GM21526 (cell line): ENCODE measurements around the gene DNAJC27.
"Not testable (repeated sequence)": the region's sequence is repeated elsewhere in the genome, so short reads cannot be mapped to it uniquely, and the experiment has no call there.

ENCODE experiments used
- ATAC-seq: cut with Tn5 transposase; IDR thresholded peaks from one replicate; pipeline ENCODE4 v1.9.1; 2021; ENCODE audit warnings: moderate library complexity; ENCODE audit not compliant: unreplicated experiment, low FRiP score

Gene DNAJC27

GRCh38 chr2:24971536-24972314 lies at the start of gene DNAJC27:
DNAJC27 (minus strand) TSS chr2:24971955; CDS start chr2:24971904, 51 bp downstream.
- ATAC-seq: peak; percentile 88

GRCh38 chr2:25018681-25019080 lies 46.9 kb upstream of the DNAJC27 start:
- no peak for ATAC-seq

- ATAC-seq: no peak
These were observed 42.9 kb upstream of the DNAJC27 start for GRCh38 chr2:25014631-25015030.

- not testable (repeated sequence) for ATAC-seq
These were observed 39.6 kb upstream of the DNAJC27 start for GRCh38 chr2:25011342-25011741.

GRCh38 chr2:25009954-25010353 lies 38.2 kb upstream of the DNAJC27 start:
- ATAC-seq: no peak

GRCh38 chr2:25002066-25002465 lies 30.3 kb upstream of the DNAJC27 start:
- no peak for ATAC-seq

GRCh38 chr2:25001325-25001637 lies 29.5 kb upstream of the DNAJC27 start:
- no peak for ATAC-seq

GRCh38 chr2:25000503-25001324 lies 29.0 kb upstream of the DNAJC27 start:
- no peak for ATAC-seq

- ATAC-seq: no peak
These were observed 28.3 kb upstream of the DNAJC27 start for GRCh38 chr2:25000036-25000435.

- ATAC-seq: not testable (repeated sequence)
These were observed 27.3 kb upstream of the DNAJC27 start for GRCh38 chr2:24999097-24999496.

GRCh38 chr2:24994146-24994724 lies 22.5 kb upstream of the DNAJC27 start:
- no peak for ATAC-seq

GRCh38 chr2:24993406-24994145 lies 21.8 kb upstream of the DNAJC27 start:
- ATAC-seq: no peak

GRCh38 chr2:24986372-24986771 lies 14.6 kb upstream of the DNAJC27 start:
- no peak for ATAC-seq

GRCh38 chr2:24985511-24985910 lies 13.8 kb upstream of the DNAJC27 start:
- no peak for ATAC-seq

GRCh38 chr2:24984912-24985311 lies 13.2 kb upstream of the DNAJC27 start:
- ATAC-seq: no peak

- no peak for ATAC-seq
These were observed 9.8 kb upstream of the DNAJC27 start for GRCh38 chr2:24981411-24982136.

- ATAC-seq: no peak
These were observed 6.9 kb upstream of the DNAJC27 start for GRCh38 chr2:24978661-24979060.

- no peak for ATAC-seq
These were observed 5.9 kb upstream of the DNAJC27 start for GRCh38 chr2:24977631-24978030.

GRCh38 chr2:24973812-24974211 lies 2.1 kb upstream of the DNAJC27 start:
- no peak for ATAC-seq

GRCh38 chr2:24972315-24972961 lies 683 bp upstream of the DNAJC27 start:
- no peak for ATAC-seq
